GM23248 (cell line): ENCODE data around the gene RAN. TPM values are rescaled to one million over a fixed set of nuclear protein-coding genes. Genes with fewer than 3 reads are reported as not detected.
A peak's percentile ranks its signal among the peaks of the same experiment; 100 is the strongest.

Experiments used
- DNase-seq: peaks from one replicate; pipeline ENCODE4 v3.0.0-alpha.2; 2015
- H2AFZ ChIP-seq: fragments of 200-600 bp; sonication (generic); 2 replicates; pipeline ENCODE4 v1.6.1; 2016; ENCODE audit warnings: antibody characterized with exemption
- H3F3A ChIP-seq: fragments of 200-600 bp; sonication (generic); 2 replicates; pipeline ENCODE4 v1.6.1; 2016; ENCODE audit warnings: mild to moderate bottlenecking, antibody characterized with exemption, mixed run types; ENCODE audit not compliant: insufficient read depth
- H3K27ac ChIP-seq: fragments of 200-600 bp; sonication (generic); 2 replicates; pipeline ENCODE4 v1.5.1; 2016; ENCODE audit warnings: mild to moderate bottlenecking
- H3K27me3 ChIP-seq: fragments of 200-600 bp; sonication (generic); replicated peaks from 2 replicates; pipeline ENCODE4 v1.6.1; 2016; ENCODE audit warnings: mild to moderate bottlenecking; ENCODE audit not compliant: insufficient read depth
- H3K36me3 ChIP-seq: fragments of 200-600 bp; sonication (generic); 2 replicates; pipeline ENCODE4 v1.6.1; 2016; ENCODE audit warnings: low read depth, mild to moderate bottlenecking
- H3K4me1 ChIP-seq: fragments of 200-600 bp; sonication (generic); 2 replicates; pipeline ENCODE4 v1.6.1; 2016; ENCODE audit warnings: mild to moderate bottlenecking; ENCODE audit not compliant: insufficient read depth
- H3K4me2 ChIP-seq: fragments of 200-600 bp; sonication (generic); one replicate; pipeline ENCODE4 v1.6.1; 2016; ENCODE audit warnings: mild to moderate bottlenecking; ENCODE audit not compliant: unreplicated experiment
- H3K4me3 ChIP-seq: fragments of 200-600 bp; sonication (generic); 2 replicates; pipeline ENCODE4 v1.5.1; 2016; ENCODE audit warnings: mild to moderate bottlenecking
- H3K79me2 ChIP-seq: fragments of 200-600 bp; sonication (generic); 2 replicates; pipeline ENCODE4 v1.6.1; 2016; ENCODE audit warnings: mild to moderate bottlenecking; ENCODE audit not compliant: insufficient read depth
- H3K9ac ChIP-seq: fragments of 200-600 bp; sonication (generic); 2 replicates; pipeline ENCODE4 v1.6.1; 2016; ENCODE audit warnings: mild to moderate bottlenecking
- H3K9me2 ChIP-seq: fragments of 200-600 bp; sonication (generic); 2 replicates; pipeline ENCODE4 v1.6.1; 2016; ENCODE audit warnings: mixed run types, mild to moderate bottlenecking, moderate library complexity; ENCODE audit not compliant: insufficient read depth
- H3K9me3 ChIP-seq: fragments of 200-600 bp; sonication (generic); one replicate; pipeline ENCODE4 v1.6.1; 2017; ENCODE audit warnings: low read depth
- H4K20me1 ChIP-seq: fragments of 200-600 bp; sonication (generic); 2 replicates; pipeline ENCODE4 v1.6.0; 2016; ENCODE audit not compliant: insufficient read depth
- EZH2 ChIP-seq: fragments of 200-600 bp; sonication (generic); IDR thresholded peaks from 2 replicates; pipeline ENCODE4 v1.6.1; 2018; ENCODE audit warnings: antibody characterized with exemption, mild to moderate bottlenecking; ENCODE audit not compliant: insufficient read depth, poor library complexity, severe bottlenecking
- EZH2phosphoT487 ChIP-seq: fragments of 200-600 bp; sonication (generic); IDR thresholded peaks from 2 replicates; pipeline ENCODE4 v1.6.1; 2018; ENCODE audit warnings: antibody characterized with exemption, moderate library complexity, mild to moderate bottlenecking, low read depth; ENCODE audit not compliant: insufficient read depth
- WGBS, 2 experiments: methylation state at CpG; one replicate each; pipeline ENCODE4 v1.1.6; 2015 to 2017; ENCODE audit warnings: low lambda C conversion rate in 2 of 2, low coverage in 1 of 2; ENCODE audit errors: missing lambda C conversion rate in 2 of 2; 5-methylcytosine and 5-hydroxymethylcytosine counted together
- in situ Hi-C: fragments of 300-500 bp; cut with MboI; formaldehyde crosslinking; loops from 2 replicates; pipeline ENCODE4 v1.15.0; 2020
- polyA plus RNA-seq: library from polyadenylated mRNA; unstranded; fragments of >200 nt; fragmentation: Nextera tagmentation; extraction: Ambion mirVana; gene quantifications from 2 replicates; pipeline ENCODE4 v1.2.1, GENCODE V29; 2016
- total RNA-seq: library from RNA; depleted of rRNA; stranded (reverse); fragments of >200 nt; shearing (Covaris generic); gene quantifications from 2 replicates; pipeline ENCODE4 v1.2.3, GENCODE V29; 2014

The RAN gene
- total and polyA plus RNA-seq, 2 experiments from 2014 or later = 541 to 1,090 TPM

DNA sequence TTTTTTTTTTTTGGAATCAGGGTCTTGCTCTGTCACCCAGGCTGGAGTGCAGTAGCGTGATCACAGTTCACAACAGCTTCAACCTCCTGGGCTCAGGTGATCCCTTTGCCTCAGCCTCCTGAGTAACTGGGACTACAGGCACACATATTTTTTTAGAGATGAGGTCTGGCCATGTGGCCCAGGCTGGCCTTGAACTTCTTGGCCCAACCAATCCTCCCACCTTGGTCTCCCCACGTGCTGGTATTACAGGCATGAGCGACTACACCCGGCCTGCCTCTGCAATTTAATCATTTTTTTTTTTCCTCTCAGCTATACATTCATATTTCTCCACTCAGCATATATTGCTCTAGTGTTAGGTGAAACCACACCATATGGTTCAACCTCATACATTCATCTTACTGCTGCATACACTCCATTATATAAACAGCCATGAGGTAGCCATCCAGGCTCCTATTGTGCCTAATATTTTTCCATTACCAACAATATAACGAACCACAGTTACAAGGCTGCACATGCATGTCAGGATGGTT, 39.9 kb upstream of the RAN start:
- H2AFZ ChIP-seq = no peak overlapping the region
- WGBS, 2 experiments = 80 to 83% methylated on average over 5 of the region's 5 CpGs
- no peaks in the 10 kb centered on the region for H4K20me1 ChIP-seq
- H3K36me3 ChIP-seq = no peaks in the 10 kb centered on the region
- peaks cover 11% of the 10 kb centered on the region for H3K4me1 ChIP-seq
- H3K9me2 ChIP-seq = no peaks in the 10 kb centered on the region
- no peak for DNase-seq
- 0 out of 2 replicates have a peak, but pooled peaks cover 5% of the 10 kb centered on the region for H3F3A ChIP-seq
- TF ChIP-seq EZH2phosphoT487 (no peak), EZH2 (no peak)
- H3K79me2 ChIP-seq = peaks cover 95% of the 10 kb centered on the region
- H3K4me3 ChIP-seq = no peak overlapping the region
- in situ Hi-C loops = no loop called here
- no peak overlapping the region for H3K4me2 ChIP-seq
- H3K27me3 ChIP-seq = no peaks in the 10 kb centered on the region
- no peak overlapping the region for H3K27ac ChIP-seq
- no peak overlapping the region for H3K9ac ChIP-seq
- no peaks in the 10 kb centered on the region for H3K9me3 ChIP-seq

- Histone ChIP-seq H3K4me3 (no peak overlapping the region), H3K4me1 (peaks cover 14% of the 10 kb centered on the region), H3K9me2 (no peaks in the 10 kb centered on the region), H3K27ac (peak overlapping the region; percentile 16; the same call in 1 of the 2 replicates), H3K9ac (0 out of 2 replicates have a peak overlapping the region, but pooled peaks have one; percentile 0), H3K36me3 (no peaks in the 10 kb centered on the region), H2AFZ (no peak overlapping the region), H3K4me2 (peak overlapping the region; percentile 56), H4K20me1 (no peaks in the 10 kb centered on the region), H3K27me3 (no peaks in the 10 kb centered on the region), H3K9me3 (no peaks in the 10 kb centered on the region), H3K79me2 (peaks cover 100% of the 10 kb centered on the region), H3F3A (0 out of 2 replicates have a peak, but pooled peaks cover 5% of the 10 kb centered on the region)
- in situ Hi-C loops = no loop called here
- WGBS, 2 experiments = 53 to 57% methylated on average over 15 to 17 of the region's 17 CpGs
- peak; percentile 81 for DNase-seq
- no peak for TF ChIP-seq EZH2phosphoT487
- TF ChIP-seq EZH2 = no peak
Observed at GRCh38 chr12:130832561-130833209, 39.2 kb upstream of the RAN start.

- peaks cover 17% of the 10 kb centered on the region for H3K4me1 ChIP-seq
- 88 to 89% methylated on average over 11 of the region's 11 CpGs for WGBS, 2 experiments
- H3K4me2 ChIP-seq = no peak overlapping the region
- in situ Hi-C loops = no loop called here
- H3K36me3 ChIP-seq = no peaks in the 10 kb centered on the region
- no peaks in the 10 kb centered on the region for H3K27me3 ChIP-seq
- peaks cover 88% of the 10 kb centered on the region for H3K79me2 ChIP-seq
- no peak for DNase-seq
- no peaks in the 10 kb centered on the region for H3K9me3 ChIP-seq
- no peak for TF ChIP-seq EZH2phosphoT487
- TF ChIP-seq EZH2 = no peak
- no peaks in the 10 kb centered on the region for H4K20me1 ChIP-seq
- H3K4me3 ChIP-seq = no peak overlapping the region
- no peak overlapping the region for H3K9ac ChIP-seq
- H3K9me2 ChIP-seq = no peaks in the 10 kb centered on the region
- 0 out of 2 replicates have a peak, but pooled peaks cover 5% of the 10 kb centered on the region for H3F3A ChIP-seq
- no peak overlapping the region for H2AFZ ChIP-seq
- H3K27ac ChIP-seq = no peak overlapping the region
Observed at GRCh38 chr12:130835011-130835410, 36.9 kb upstream of the RAN start.

DNA sequence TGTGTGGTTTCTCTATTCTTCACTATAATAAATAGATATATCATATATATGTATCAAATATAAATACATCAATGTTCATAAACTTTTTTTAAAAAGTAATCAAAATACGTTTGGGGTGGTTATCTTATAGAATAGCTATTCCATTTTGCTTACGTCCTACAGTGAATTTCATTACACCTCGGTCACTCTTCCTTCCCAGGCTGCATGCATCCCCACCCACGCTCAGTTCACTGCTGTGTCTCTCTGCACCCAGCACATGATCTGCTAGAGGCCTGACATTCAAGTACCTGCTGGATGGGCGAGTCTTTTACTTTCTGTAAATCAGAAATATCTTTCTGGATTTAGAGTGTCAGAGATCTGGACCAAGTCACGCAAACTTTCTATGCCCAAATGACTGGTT, 36.4 kb upstream of the RAN start:
- TF ChIP-seq EZH2 (no peak), EZH2phosphoT487 (no peak)
- Histone ChIP-seq H3K9ac (no peak overlapping the region), H4K20me1 (no peaks in the 10 kb centered on the region), H3K4me2 (no peak overlapping the region), H3K4me3 (no peak overlapping the region), H3K27ac (no peak overlapping the region), H3K36me3 (no peaks in the 10 kb centered on the region), H2AFZ (no peak overlapping the region), H3K4me1 (peaks cover 17% of the 10 kb centered on the region), H3K79me2 (peaks cover 83% of the 10 kb centered on the region), H3K9me3 (no peaks in the 10 kb centered on the region), H3F3A (0 out of 2 replicates have a peak, but pooled peaks cover 5% of the 10 kb centered on the region), H3K9me2 (no peaks in the 10 kb centered on the region), H3K27me3 (no peaks in the 10 kb centered on the region)
- WGBS, 2 experiments = 93 to 95% methylated on average over 6 of the region's 6 CpGs
- in situ Hi-C loops = no loop called here
- DNase-seq = no peak
